PC-9 (cell line): ENCODE measurements around the gene GLI1.

ENCODE experiments used
- CTCF ChIP-seq: fragments of 200-600 bp; sonication (generic); conservative IDR thresholded peaks from 2 replicates; pipeline ENCODE4 v1.6.1; 2017; ENCODE audit warnings: mixed run types, antibody characterized with exemption, mild to moderate bottlenecking, moderate library complexity
- EZH2 ChIP-seq: fragments of 200-600 bp; sonication (generic); IDR thresholded peaks from 2 replicates; pipeline ENCODE4 v1.8.0; 2017; ENCODE audit warnings: antibody characterized with exemption, low read depth

- TF ChIP-seq EZH2 = no peak
- no peak for TF ChIP-seq CTCF
Measured at GRCh38 chr12:57511588-57512325, 52.2 kb downstream of the GLI1 start.
